Pulmonary artery endothelial cell (primary cell): Measurements from ENCODE around the gene DUS3L. TPM values are rescaled to one million over a fixed set of nuclear protein-coding genes. Genes with fewer than 3 reads are reported as not detected.
"Not testable (repeated sequence)": the region's sequence is repeated elsewhere in the genome, so short reads cannot be mapped to it uniquely, and the experiment has no call there.

Experiments used
- DNase-seq: peaks from one replicate; pipeline ENCODE4 v3.0.0-alpha.2; 2011; ENCODE audit warnings: low read depth, low spot score
- total RNA-seq: library from RNA; depleted of rRNA; stranded (reverse); fragments of >200 nt; gene quantifications from 2 replicates; pipeline ENCODE4 v1.2.3, GENCODE V29; 2014

DUS3L gene
- total RNA-seq, 1 donor from 2014 or later, result 32.3 TPM

DNA sequence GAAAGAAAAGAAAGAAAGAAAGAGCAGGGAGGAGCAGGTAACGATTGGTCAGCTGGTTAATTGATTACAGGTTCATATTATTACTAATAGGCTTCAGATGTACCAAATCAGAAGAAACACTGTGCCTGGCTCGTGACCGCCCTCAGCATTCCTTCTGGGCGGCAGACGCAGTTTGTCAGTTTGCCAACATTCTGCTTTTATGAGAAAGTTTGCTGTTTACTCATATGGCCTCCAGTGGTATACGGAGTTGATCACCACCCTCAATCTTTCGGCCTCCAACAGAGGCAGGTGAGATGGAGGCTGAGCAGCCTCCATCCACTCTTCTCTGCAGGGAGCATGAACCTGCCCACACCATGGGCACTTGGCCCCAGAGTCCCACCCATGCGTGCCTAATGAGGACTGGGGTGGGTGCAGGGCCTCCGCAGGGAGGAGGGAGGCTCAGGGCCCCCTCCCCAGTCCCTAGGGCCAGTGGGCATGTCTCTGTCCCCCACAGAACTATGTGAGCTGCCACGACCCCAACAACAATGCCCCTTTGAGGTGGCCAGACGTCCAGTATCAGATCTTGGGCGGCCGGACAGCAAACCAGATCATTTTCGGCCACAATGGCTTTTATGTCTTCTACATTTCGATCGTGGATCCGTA is 15.2 kb downstream of the DUS3L start:
- DNase-seq, result no peak

GRCh38 chr19:5774921-5775320 is 16.0 kb downstream of the DUS3L start:
- no peak for DNase-seq

DNA sequence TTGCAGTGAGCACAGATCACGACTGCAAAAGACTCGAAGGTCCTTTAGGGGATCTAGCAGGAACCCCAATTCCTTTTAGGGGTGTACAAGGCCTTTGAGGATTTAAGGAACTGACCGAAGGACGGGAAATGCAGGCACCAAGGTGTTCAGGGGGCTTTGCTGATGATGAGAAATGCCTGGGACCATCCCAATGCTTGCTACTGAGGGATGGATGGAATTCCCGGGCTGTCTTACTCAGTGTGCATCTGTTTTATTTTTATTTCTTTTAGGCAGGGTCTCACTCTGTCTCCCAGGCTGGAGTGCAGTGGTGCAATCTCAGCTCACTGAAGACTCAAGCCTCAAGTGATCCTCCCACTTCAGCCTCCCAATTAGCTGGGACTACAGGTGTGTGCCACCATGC is 17.7 kb downstream of the DUS3L start:
- DNase-seq, result no peak

DNA sequence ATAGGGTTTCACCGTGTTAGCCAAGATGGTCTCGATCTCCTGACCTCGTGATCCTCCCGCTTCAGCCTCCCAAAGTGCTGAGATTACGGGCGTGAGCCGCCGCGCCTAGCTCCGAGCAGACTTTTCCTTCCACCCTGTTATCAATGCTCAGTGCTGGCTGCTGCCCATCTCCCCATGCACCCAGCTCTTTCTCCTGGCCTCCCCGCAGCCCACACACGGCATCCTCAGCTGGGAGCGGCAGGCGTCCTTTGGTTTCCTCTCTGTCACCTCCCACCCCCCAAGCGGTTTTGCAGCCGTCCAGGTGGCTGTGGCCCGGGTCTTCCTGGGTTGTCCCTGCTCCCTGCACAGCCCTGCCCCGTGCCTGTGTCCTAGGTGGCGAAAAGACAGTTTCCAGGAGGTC is 18.5 kb downstream of the DUS3L start:
- DNase-seq, result no peak

GRCh38 chr19:5767949-5768348 is 23.0 kb downstream of the DUS3L start:
- no peak for DNase-seq

DNA sequence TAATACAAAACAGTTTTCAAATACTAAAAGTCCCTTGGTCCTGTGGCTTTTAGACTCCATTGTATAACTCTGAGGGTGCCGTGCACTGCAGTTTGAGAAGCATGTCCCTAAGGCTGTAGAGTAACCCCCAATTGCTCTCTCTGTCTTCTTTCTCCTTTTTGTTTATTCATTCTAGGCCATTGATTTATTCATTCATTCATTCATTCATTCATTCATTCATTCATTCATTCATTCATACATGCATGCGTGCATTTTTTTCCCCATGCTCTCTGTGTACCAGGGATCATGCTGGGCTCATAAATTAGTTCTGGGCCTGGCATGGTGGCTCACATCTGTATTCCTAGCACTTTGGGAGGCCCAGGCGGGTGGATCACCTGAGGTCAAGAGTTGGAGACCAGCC is 25.7 kb downstream of the DUS3L start:
- no peak for DNase-seq

DNA sequence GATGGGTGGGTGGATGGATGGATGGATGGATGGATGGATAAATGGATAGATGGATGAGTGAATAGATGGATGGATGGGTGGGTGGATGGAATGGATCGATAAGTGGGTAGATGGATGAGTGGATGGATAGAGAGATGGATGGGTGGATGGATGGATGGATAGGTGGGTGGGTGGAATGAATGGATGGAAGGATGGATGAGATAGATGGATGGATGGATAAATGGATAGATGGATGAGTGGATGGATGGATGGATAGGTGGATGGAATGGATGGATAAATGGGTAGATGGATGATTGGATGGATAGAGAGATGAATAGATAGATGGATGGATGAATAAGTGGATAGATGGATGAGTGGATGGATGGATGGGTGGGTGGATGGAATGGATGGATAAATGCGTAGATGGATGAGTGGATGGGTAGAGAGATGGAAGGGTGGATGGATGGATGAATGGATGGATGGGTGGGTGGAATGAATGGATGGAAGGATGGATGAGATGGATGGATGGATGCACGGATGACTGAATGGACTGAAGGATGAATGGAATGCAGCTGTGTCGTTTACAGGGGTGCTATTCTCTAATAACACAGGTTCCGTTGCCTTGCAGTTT is 28.2 kb downstream of the DUS3L start:
- DNase-seq, result no peak

DNA sequence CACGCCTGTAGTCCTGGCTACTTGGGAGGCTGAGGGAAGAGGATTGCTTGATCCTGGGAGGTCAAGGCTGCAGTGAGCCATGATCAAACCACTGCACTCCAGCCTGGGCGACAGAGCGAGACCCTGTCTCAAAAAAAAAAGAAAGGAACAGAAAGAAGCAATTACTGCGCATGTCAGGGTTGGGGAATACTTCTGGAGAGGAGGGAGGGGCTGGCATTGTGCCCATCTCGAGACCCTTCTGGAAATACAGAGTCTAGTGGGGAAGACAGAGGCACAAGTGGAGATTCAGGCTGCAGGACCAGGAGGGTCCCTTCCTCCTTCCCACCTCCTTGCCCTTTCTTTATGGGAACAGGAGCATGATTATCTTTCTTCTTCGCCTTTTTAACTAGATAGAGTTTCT is 37.2 kb downstream of the DUS3L start:
- DNase-seq, result no peak

- DNase-seq, result no peak
Measured at GRCh38 chr19:5751709-5752108, 39.3 kb downstream of the DUS3L start.

DNA sequence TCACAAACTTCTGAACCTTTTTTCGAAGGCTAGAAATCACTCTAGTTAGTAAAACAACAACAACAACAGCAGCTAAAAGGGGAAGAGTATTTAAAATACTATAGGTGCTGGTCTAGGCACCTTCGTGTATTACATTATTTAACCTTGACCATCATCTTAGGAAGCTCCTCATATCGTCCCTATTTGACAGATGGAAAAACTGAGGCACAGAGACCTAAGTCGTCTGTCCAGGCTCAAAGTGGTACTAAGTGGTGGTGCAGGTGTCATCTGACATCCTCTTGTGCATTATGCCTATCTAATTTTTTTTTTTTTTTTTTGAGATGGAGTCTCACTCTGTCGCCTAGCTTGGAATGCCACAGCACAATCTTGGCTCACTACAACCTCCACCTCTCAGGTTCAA is 41.5 kb downstream of the DUS3L start:
- no peak for DNase-seq

DNA sequence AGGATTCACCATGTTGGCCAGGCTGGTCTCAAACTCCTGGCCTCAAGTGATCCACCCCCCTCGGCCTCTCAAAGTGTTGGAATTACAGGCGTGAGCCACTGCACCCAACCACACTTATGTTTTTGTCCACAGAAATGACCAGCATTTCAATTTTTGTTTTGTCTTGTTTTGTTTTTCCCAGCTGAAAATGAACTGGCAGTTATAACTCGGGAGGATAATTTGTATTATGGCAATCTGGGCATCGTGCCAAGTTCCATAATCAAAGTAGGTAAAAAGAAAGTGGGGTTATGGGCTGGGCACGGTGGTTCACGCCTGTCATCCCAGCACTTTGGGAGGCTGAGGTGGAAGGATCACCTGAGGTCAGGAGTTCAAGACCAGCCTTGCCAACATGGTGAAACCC is 42.0 kb downstream of the DUS3L start:
- DNase-seq, result not testable (repeated sequence)

DNA sequence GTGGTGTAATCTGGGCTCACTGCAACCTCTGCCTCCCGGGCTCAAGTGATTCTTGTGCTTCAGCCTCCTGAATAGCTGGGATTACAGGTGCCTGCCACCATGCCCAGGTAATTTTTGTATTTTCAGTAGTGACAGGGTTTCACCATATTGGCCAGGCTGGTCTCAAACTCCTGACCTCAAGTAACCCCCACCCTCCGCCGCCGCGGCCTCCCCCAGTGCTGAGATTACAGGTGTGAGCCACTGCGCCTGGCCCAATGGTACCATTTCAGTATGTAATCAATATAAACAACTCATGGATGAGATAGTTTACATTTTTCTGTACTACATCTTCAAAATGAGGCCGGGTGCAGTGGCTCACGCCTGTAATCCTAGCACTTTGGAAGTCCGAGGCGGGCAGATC is 46.0 kb downstream of the DUS3L start:
- not testable (repeated sequence) for DNase-seq

GRCh38 chr19:5743630-5744029 is 47.3 kb downstream of the DUS3L start:
- no peak for DNase-seq

DNA sequence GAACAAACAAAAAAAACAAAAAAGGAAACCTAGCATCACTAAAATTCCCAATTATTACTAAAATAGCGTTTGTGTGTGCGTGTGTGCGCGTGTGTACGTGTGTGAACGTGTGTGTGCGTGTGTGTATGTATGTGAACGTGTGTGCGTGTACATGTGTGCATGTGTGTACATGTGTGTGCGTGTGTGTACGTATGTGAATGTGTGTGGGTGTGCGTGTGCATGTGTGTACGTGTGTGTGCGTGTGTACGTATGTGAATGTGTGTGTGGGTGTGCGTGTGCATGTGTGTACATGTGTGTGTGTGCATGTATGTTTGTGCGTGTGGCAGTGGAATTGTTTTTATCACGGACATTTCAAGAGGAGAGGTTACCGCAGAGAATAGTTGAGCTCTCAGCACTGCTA is 48.9 kb downstream of the DUS3L start:
- DNase-seq, result no peak

- DNase-seq, result no peak
Measured at GRCh38 chr19:5738423-5738822, 52.5 kb downstream of the DUS3L start.

Other genes starting within 250 kb of the DUS3L start
- gene TINCR, start 223.2 kb downstream of the DUS3L start, total RNA-seq, result 0.11 TPM in 1 of 2 replicates, not detected in the other
- gene SAFB2, start 168.4 kb downstream of the DUS3L start, total RNA-seq, result 29.0 and 56.6 TPM in 2 replicates
- gene SAFB, start 168.1 kb downstream of the DUS3L start, total RNA-seq, result 68.5 and 88.1 TPM in 2 replicates
- gene MICOS13, start 110.6 kb downstream of the DUS3L start, total RNA-seq, result 26.1 and 60.3 TPM in 2 replicates
- 5.4 and 6.5 TPM in 2 replicates for gene HSD11B1L, start 110.1 kb downstream of the DUS3L start, total RNA-seq
- 388 and 866 TPM in 2 replicates for gene RPL36, start 100.9 kb downstream of the DUS3L start, total RNA-seq
- 91.4 and 116 TPM in 2 replicates for gene LONP1, start 71.0 kb downstream of the DUS3L start, total RNA-seq
- gene CATSPERD, start 70.5 kb downstream of the DUS3L start, total RNA-seq, result not detected in 2 replicates
- 0.33 and 0.63 TPM in 2 replicates for gene PRR22, start 6.4 kb downstream of the DUS3L start, total RNA-seq
- gene NRTN, start 13.9 kb upstream of the DUS3L start, total RNA-seq, result 0.13 and 0.25 TPM in 2 replicates
- gene FUT6, start 48.5 kb upstream of the DUS3L start, total RNA-seq, result not detected in 2 replicates
- not detected in 2 replicates for gene FUT3, start 60.3 kb upstream of the DUS3L start, total RNA-seq
- gene FUT5, start 79.4 kb upstream of the DUS3L start, total RNA-seq, result not detected in 2 replicates
- gene NDUFA11, start 112.6 kb upstream of the DUS3L start, total RNA-seq, result 183 and 303 TPM in 2 replicates
- 3.8 and 4.4 TPM in 2 replicates for gene VMAC, start 113.7 kb upstream of the DUS3L start, total RNA-seq
- 1.6 TPM in 2 replicates for gene CAPS, start 123.1 kb upstream of the DUS3L start, total RNA-seq
- gene RANBP3, start 187.0 kb upstream of the DUS3L start, total RNA-seq, result 36.4 and 42.4 TPM in 2 replicates